Umbilical cord (tissue), 2 donors: ENCODE measurements around the gene OSR1. TPM values are rescaled to one million over a fixed set of nuclear protein-coding genes. Genes with fewer than 3 reads are reported as not detected.
"Not testable (repeated sequence)": the region's sequence is repeated elsewhere in the genome, so short reads cannot be mapped to it uniquely, and the experiment has no call there.

Source experiments
- DNase-seq: peaks from one replicate; pipeline ENCODE4 v3.0.0-alpha.2; 2015; ENCODE audit warnings: low spot score
- total RNA-seq: library from RNA; depleted of rRNA; stranded (reverse); fragments of >200 nt; gene quantifications from one replicate; pipeline ENCODE4 v1.2.3, GENCODE V29; 2014; ENCODE audit warnings: low replicate concordance; ENCODE audit not compliant: insufficient read depth

OSR1 gene
- total RNA-seq, 1 donor from 2014 or later = 8.9 TPM

DNA sequence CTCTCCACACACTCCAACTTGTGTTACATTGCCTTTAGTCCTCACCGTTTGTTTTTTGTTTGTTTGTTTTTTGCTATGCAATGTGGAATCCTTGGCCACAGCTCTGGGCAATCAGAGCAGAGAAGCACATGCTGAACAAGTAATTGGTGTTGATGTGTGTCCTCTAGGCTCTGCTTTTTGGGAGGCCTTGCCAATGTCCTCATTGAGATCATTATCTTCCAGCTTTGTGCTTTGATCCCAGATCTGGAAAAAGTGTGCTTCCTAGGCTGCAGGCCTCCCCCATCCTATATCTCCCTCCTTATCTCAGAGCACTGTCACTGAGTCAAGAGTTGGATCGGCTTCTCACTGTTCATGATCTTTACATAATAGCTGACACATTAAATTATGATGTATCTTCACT lies 25.9 kb downstream of the OSR1 start:
- DNase-seq = no peak

DNA sequence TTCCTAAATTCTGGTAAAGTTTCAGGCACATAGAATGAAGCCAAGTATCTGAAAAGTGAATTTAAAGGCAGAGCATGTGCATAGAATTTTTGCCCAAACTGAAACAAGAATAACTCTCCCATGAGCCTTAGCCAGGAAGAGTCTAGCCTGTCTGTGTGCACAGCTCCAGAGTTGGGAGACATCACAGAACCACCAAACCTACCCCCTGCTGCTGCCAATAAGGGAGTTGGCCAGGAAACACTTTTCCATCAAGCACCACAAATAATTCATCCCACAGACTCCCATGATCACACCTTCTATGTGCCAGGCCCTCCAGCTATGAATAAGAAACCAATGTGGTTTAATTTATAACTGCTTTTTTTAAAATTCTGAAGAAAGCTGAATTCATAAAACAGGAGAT lies 27.0 kb downstream of the OSR1 start:
- no peak for DNase-seq

DNA sequence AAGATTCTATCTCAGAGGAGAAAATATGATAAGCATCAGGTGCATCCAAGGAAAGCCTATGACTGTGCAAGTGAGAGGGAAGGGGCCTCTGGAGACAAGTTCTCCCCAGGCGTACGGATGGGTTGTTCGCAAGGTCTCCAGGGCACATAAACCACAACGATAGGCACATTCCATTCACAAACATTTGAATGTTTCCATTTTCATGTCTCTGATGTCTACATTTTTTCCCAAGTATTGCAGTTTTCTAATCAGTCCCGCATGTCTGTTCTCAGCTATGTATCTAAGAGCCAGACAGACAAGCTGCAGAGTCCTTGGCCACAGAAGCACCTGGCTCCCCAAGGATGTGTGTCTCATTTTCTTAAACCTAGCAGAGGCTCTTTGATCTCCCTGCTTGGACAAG lies 28.0 kb downstream of the OSR1 start:
- DNase-seq = no peak

DNA sequence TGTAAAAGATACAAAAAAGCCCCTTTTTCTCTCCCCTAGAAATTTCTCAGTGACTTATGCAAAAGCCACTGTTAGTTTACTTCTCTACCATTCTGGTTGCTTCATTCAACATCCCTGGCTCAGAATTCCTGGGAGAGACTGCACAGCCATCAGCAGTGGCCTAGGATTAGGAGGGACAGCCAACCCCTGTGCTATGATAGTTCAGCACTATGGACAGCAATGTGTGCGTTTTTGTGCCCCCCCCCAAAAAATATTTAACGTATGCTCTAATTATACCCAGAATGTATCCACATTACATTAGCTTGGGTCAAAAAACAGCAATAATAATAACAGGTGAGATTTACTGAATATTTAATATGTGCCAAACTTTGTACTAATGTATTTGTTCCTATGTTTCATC lies 29.0 kb downstream of the OSR1 start:
- DNase-seq = no peak

GRCh38 chr2:19327496-19327895 lies 30.9 kb downstream of the OSR1 start:
- no peak for DNase-seq

DNA sequence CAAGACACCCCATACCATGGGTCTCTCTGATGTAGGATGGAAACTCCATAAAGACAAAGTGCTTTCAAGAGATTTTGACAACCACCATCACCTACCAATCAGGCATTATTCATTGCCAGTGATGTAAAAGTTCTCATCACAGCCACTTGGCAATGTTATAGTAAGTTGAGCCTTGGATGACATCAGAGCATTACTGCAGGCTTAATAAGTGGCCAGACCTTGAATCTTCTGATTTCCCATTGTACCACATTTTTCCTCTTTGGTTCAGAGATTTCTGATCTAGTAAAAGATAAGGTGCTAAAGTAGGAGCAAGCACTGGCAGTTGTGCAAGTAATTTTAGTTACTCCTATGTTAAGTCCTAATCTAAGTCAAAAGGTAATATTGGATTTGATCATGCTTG lies 36.5 kb downstream of the OSR1 start:
- DNase-seq = no peak

- no peak for DNase-seq
Observed at GRCh38 chr2:19320813-19321212, 37.6 kb downstream of the OSR1 start.

GRCh38 chr2:19319698-19320097 lies 38.7 kb downstream of the OSR1 start:
- no peak for DNase-seq

- no peak for DNase-seq
Observed at GRCh38 chr2:19319064-19319463, 39.4 kb downstream of the OSR1 start.

DNA sequence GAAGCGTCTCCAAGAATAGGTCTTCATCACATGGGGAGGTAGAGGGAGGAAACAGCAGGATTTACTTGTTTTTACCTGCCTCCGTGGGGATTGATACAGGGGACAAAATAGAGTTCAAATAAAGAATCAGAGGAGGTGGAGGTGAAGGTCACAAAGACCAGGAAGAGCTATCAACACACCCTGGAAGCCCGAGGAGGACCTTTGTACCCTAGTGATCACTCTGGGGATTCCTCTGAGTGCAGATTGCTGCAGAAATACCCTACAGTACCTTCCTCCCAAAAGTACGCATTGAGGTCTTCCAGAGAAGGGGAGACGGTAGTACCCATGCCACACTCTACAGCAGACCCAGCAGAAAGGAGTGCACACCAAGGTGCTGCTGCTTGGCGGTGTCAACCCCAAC lies 44.9 kb downstream of the OSR1 start:
- no peak for DNase-seq

DNA sequence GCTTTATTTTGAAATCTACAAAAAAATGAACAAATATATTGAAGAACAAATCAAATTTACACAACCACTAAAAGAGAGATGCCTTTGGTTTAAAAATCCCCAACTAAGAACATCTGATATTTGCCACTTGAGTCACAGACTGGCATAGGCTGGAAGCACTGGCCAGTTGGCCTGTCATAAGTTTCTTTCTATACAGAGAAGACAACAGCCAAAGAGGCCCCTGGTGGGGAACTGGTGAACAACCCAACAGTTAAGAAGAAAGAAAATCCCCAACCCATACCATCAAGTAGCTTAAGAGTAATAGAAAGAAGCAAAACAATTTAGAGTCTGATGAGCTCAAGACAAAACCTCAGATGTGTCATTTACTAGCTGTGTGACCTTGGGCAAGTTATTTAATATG lies 45.5 kb downstream of the OSR1 start:
- no peak for DNase-seq

DNA sequence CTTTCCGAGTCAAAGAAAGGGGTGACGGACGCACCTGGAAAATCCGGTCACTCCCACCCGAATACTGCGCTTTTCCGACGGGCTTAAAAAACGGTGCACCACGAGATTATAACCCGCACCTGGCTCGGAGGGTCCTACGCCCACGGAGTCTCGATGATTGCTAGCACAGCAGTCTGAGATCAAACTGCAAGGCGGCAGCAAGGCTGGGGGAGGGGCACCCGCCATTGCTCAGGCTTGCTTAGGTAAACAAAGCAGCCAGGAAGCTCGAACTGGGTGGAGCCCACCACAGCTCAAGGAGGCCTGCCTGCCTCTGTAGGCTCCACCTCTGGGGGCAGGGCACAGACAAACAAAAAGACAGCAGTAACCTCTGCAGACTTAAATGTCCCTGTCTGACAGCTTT lies 52.4 kb downstream of the OSR1 start:
- not testable (repeated sequence) for DNase-seq

DNA sequence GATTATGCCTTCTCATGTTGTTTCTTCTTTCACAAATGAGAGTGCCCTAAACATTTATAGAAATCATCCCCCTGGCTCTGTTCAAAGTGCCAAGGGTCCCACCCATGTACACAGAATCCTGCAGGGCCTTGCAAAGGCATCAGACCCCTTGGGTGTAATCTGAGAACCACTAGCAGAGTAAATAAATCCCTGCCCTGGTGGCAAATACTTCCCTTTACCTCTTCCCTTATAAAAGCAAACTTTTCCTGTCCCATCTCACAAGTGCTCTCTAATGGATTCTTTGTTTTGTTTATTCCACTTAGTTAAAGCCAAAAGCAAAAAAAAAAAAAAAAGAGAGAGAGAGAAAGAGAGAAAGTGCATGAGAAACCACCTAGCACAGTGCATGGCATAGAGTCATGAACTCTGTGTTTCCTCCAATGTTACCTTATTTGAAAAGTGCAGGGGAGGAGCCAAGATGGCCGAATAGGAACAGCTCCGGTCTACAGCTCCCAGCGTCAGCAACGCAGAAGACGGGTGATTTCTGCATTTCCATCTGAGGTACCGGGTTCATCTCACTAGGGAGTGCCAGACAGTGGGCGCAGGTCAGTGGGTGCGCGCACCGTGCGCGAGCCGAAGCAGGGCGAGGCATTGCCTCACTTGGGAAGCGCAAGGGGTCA lies 52.9 kb downstream of the OSR1 start:
- DNase-seq = not testable (repeated sequence)

DNA sequence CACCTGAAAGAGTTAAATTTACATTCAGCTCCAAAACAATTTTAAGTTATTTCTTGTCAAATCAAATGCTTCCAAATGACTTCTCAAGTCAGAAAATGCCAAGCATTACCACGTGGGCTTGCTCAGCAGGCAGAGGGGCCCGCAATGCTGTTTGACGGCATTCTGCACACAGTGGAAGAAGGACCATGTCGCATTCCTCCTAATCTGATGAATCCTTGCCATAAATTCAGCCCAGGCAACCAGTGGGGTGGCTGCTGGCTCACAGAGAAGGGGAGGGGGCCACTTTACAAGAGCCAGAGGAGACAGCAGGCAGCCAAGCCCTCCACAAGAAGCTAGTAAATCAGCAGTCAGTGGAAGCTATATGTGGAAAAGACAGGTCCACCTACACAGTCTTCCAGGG lies 56.7 kb downstream of the OSR1 start:
- DNase-seq = no peak
